Measurements from ENCODE around the gene LRRC28. TPM values are rescaled to one million over a fixed set of nuclear protein-coding genes. Genes with fewer than 3 reads are reported as not detected.
"Not testable (repeated sequence)": the region's sequence is repeated elsewhere in the genome, so short reads cannot be mapped to it uniquely, and the experiment has no call there.

LRRC28 gene
- 19.6 TPM for polyA plus RNA-seq (ENCODE audit: insufficient read length)

DNA sequence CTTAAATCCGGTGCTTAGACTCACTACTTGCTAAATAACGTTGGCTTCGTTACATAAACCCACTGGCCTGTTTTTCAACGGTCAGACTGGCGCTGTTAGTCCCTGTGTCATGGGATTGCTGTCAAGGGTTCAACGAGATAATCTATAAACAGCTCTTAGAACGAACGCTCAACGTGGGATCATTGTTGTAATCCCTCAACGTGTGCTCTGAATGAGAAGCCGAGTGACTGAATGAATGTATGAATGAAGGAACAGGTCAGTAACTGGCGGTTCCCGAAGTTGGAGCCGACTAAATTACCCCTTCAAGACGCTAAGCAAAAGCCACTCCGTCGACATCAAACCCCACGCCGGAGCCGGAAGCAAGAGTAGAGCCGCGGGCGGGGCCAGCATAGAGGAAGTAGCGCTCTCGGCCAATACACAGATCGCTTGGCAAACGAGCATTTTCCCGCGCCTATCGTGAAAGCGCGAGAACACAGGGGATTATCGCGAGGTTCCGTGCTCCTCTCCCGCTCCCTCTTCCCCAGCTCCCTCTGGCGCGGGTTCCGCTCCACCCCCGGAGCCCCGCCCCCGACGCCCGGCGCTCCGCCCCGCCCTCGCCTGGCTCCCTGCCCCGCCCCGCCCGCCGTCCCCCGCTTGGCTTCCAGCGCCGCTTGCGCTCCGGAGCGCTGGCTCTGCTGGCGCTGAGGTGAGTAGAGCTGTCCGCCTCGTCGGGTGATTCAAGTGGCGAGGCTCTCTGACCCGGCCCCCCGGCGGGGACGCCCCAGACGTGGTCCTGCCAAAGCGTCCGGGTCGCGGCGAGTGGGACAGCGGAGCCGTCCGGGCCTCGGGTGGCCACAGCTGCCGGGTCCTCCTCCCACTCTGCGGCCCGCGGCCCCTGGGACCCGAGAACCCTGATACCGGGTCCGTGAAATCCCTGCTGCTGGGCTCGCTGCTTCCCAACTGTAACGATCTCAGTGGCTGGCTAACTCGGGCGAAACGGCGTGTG, at the start of gene LRRC28:
LRRC28 (plus strand) TSS at position 625 of the 985 bp plus-strand sequence. CDS start 4,477 bp downstream, outside the sequence.
- DNase-seq: peak; percentile 99

DNA sequence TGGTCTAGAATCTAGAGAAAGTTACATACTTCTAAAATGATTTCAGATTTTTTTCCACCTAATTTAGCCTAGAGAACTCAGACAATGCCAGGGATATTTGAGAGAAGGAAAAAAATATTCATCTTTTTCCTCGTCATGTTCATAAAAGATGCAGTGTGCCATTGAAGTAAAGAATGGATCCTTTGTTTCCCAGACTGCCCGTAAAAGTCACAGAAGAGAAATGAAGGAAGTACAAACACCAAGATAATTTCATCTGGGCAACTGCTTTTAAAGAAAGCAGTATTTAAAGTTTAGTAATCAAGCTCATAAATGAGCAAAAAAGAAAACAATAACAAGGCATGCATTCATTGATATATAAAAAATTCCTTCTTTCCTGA, 49.1 kb upstream of the LRRC28 start:
- DNase-seq: no peak

DNA sequence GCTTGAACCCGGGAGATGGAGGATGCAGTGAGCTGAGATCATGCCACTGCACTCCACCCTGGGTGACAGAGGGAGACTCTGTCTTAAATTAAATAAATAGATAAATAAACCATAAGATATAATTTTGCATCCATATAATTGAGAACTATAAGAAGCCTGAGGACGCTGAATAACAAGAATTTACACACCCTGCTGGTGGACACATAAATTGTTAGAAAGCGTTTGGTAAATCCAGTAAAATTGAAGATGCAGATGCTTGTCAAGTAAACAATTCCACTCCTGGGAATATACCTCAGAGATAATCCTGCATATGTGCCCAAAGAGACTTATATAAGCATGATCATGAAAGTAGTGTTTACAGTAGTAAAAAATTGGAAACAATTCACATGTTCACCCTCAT, 43.6 kb upstream of the LRRC28 start:
- DNase-seq: no peak

DNA sequence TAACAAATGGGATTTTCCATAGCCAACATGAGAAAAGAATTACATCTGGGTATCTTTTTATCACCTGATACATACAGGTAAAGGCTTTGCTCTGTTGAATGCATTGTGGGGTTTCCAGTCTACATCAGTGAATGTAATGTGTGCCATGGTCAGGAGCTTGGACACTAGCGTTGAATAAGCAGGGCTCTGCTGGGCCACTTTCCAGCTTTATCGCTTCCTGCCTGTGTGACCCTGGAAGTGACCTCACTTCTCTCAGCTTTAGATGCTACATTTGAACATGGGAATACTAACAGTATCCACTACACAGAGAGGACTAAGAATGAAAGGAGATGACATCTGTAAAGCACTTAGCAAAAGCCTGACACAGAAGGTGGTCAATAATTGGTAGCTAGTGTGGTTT, 42.0 kb upstream of the LRRC28 start:
- DNase-seq: no peak

DNA sequence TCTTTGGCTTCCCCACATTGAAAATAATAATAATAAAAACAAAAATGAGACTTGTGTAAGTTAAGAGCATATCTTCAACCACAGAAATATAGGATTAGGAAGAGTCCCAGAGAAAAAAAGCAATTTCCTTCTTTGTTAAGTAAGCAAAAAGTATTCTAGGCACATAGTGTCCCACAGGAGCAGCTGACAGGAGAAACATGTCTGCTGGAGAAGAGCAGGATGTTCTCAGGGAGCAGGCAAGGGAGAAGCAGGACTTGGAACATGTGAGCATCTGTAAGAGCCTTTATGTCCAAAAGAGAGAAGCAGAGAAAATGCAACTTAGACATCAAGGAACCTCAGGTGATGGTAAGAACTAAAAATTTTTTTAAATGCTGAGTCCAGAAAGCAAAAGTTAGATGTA, 40.9 kb upstream of the LRRC28 start:
- no peak for DNase-seq

DNA sequence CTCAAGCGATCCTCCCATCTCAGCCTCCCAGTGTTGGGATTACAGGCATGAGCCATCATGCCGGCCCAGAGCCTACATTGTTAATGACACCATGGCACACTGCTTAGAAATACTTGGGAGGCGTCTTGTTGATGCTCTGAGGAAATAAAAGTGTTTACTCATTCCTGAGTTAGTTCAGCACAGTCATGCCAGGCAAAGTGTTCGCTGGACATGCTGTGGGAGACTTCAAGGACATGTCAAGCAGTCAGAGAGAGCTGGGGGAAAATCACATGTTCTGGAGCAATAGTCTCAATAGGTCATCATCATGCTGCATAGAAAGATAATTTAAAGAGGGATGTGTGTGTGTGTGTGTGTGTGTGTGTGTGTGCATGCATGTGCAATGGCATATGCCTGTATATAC, 39.4 kb upstream of the LRRC28 start:
- no peak for DNase-seq

DNA sequence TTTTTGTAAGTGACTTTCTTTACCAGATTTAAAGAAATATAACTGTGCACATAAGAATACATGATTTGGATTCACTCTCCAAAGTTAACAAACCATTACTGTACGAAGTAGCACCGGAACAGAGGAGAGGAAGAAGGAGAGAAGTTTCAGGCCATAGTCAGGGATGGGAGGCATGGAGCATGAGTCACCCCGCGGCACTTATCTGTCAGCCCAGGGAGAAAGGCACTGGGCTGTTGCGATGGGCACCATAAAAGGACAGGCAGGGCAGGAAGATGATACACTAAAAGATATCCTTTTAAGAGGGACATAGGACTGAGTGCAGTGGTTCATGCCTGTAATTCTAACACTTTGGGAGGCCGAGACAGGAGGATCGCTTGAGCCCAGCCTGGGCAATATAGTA, 38.9 kb upstream of the LRRC28 start:
- DNase-seq: no peak

DNA sequence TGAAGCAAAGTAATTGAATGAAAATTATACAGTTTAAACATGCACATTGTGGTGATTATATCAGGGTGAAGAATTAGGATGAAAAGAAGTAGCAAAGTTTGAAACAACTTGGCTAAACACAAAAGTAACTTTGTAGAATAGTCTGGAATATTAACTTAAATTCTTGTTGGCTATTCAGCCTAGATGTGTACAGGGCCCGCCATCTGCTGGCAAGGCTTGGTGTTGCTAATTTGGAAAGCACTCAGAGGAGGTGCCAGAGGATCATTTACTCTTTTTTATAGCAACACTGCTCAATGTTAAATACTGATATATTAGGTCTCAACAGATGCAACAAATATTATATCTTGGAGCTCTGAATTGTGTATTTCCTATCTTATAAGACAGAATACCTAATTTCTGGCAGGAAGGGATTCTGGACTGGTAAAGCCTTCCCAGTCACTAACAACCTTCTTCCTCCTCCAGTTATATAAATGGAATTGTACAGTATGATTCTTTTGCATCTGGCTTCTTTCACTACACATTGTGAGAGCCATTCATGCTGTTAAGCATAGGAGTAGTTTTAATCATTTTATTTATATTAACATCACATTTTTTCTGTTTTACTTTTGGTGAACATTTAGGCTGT, 38.0 kb upstream of the LRRC28 start:
- DNase-seq: peak; percentile 78

DNA sequence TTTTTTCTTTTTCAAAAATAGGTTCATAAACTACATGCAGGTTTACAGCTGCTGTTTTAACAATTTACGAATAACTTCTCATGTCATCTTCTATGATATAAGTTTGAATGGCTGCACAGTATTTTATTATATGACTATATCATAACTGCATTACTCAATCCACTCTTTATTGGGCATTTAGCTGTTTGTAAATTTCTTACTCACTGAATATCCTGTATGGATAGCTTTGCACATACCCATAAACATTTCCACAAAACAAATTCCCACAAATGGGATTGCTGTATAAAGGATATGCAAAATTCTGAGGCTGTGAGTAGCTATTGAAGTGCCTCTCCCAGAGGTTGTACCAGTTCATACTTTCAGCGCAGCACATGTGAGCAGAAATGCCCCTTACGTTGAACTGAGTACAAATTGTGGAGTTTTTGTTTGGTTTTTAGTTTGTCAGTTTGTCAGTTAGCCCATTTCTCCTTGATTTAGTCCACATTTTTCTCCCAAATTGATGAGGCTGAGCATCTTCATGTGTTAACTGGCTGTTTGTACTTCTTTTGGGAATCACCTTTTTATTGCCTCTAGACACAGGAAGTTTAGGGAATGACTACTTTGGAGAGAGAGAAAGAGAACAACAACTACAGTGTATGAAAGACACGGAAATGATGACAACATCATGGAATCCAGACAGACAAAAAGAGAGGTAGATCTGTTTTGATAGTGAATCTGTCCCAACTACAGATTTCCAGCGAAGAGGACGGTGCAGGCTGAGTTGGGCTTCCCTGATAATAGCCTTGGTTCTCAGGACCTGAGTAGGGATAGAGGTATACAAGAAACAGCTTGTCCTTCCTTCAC, 26.7 kb upstream of the LRRC28 start:
- DNase-seq: no peak

DNA sequence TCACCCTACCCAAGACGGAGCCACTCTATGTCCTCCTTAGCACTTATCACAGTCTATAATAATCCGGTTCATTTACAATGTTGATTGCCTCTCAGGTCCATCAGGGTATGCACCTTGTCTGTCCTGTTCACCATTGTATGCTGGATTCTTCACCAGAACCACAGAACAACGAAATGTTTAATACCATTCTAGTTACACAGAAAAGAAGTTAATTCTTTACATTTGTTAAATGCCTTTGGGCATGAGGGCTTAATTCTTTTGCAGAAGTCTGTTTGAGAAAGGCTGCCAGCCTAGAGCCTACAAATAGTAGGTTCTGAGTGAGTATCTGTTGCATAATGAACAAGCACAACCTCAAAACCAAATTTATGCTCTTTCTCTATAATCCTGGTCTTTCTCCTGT, 24.5 kb upstream of the LRRC28 start:
- DNase-seq: no peak

DNA sequence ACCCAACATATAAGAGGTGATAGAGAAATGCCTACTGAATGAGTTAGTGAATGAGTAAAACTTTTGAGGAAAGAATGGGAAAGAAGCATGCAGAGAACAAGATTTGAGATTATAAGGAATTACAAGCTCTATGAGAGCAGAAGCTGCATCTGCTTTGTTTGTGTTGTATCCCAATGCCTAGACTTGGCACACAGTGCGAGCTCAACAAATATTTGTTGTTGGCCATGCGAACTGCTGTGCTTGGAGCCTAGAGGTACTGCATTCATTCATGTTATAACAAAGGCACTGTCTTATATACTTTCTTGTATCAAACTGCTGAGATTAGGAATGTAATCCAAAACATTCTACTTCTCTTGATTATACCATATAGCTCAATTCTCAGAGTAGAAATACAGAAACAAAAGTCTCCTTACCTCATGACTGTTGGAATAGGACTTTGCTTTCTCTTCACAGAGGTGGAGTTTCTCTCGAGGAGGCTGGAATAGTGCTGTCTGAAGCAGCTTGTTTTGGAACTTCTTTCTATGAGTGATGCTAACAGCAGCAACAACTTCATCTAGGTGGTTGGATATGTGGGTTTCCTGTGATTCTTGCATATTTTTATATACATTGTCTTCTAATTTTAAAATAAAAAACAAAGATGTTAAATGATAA, 23.0 kb upstream of the LRRC28 start:
- DNase-seq: no peak

DNA sequence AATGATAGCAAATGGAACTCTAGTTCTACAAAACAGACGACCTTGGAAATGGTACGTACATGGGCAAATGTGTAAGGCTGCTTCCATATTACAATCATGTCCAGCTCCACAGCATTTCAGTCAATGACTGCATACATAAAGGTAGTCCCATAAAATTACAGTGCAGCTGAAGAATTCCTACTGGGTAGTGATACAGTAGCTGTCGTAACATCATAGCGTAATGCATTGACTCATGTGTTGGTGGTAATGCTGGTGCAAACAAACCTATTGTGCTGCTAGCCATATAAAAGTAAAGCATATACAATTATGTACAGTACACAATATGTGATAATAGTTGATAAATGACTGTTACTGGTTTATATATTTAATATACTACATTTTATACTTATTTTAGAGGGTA, 20.4 kb upstream of the LRRC28 start:
- DNase-seq: no peak

DNA sequence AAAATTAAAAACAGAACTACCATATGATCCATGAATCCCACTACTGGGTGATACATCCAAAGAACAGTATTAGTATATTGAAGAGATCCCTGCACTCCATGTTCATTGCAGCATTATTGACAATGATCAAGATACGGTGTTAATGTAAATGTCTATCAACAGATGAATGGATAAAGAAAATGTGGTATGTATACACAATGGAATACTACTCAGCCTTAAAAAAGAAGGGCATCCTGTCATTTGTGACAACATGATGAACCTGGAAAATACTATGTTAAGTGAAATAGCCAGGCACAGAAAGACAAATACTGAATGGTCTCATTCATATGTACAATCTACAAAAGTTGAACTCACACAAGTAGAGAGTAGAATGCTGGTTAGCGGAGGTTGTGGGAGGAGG, 18.5 kb upstream of the LRRC28 start:
- DNase-seq: no peak

DNA sequence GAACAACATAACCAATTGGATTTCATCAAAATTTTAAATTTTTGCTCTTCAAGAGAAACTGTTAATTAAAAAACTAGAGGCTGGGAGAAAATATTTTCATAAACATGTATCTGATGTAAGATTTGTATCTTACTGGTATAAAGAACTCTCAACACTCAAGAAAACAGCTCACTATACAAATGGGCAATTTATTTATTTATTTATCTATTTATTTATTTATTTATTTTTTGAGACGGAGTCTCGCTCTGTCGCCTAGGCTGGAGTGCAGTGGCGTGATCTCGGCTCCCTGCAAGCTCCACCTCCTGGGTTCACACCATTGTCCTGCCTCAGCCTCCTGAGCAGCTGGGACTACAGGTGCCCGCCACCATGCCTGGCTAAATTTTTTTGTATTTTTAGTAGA, 17.1 kb upstream of the LRRC28 start:
- DNase-seq: not testable (repeated sequence)

DNA sequence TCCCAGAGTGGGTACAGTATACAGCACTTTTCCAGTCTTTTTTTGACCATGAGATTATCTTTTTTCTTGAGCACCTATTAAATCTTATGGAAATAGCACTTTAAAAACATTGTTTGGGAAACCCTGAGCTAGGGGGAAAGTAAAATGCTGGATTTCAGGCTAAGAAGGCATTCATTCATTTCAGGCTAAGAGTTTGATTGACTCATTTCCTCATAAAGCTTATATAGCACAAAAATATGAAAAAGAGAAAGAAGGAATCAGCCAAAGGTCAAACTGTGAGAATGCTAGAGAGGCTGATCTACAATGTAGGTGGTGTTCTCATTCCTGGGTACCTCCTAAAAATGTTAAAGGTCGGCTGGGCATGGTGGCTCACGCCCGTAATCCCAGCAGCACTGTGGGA, 12.4 kb upstream of the LRRC28 start:
- DNase-seq: no peak

DNA sequence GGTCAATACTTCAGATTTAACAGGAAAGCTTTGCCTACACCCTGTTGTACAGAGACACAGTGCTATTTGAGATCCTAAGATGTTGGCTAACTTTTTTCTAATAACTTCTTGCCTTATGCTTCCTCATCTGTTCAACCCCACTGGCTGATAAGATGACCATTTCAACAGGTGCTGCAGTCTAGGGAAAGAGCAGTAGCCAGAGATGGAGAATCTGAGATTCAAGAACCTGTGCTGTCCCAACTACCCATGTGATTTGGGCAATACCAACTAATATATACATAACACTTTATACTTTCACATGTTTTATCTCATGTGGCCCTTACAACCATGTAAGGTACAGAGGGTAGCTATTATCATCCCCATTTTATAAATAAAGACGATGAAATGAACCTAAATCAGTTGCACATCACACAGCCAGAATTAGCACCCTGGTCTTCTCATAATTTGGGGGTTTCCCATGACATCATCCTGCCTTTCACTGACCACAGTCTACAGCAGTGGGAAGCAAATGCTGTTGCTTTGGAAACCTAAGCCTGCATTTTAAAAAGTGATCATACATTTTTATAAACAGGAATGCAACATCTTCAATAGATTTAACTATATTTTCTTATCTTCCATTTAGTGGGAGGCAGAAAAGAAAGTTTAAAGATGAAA, 11.6 kb upstream of the LRRC28 start:
- DNase-seq: no peak

DNA sequence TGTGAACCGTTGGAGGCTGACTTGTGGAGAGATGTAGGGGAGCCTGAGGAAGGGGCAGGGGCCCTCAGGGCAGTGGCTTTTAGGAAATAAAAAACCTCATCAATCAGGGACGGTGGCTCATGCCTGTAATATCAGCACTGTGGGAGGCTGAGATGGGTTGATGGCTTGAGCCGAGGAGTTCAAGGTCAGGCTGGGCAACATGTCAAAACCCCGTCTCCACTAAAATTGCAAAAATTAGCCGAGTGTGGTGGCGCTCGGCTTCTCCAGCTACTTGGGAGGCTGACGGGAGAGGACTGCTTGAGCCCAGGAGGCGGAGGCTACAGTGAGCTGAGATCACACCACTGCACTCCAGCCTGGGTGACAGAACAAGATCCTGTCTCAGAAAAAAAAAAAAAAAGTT, 9.5 kb upstream of the LRRC28 start:
- DNase-seq: no peak

DNA sequence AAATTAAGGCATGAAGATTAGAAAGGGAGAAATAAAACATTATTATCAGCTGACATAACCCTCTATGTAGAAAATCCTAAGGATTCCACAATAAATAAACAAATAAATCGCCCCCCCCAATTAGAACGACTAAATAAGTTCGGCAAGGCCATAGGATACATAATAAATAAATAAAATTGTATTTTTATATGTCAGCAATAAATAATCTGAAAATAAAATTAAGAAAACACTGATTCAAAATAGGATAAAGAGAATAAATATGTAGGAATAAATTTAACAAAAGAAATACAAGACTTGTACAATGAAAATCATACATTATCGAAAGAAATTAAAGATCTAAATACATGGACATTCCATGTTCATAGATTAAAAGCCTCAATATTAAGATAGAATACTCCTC, 7.0 kb upstream of the LRRC28 start:
- no peak for DNase-seq

DNA sequence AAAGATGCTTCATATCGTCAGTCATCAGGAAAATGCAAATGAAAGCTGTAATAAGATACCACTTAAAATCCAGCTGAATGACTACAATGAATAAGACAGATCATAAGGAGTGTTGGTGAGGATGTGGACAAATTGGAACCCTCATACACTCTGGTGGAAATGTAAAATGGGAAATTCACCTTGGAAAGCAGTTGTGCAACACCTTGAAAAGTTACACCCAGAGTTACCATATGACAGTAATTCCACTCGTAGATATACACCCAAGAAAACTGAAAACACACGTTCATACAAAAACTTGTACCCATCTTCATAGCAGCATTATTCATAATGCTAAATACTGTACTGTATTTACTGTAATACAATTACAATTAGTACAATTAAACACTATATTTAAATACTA, 4.2 kb upstream of the LRRC28 start:
- DNase-seq: no peak

DNA sequence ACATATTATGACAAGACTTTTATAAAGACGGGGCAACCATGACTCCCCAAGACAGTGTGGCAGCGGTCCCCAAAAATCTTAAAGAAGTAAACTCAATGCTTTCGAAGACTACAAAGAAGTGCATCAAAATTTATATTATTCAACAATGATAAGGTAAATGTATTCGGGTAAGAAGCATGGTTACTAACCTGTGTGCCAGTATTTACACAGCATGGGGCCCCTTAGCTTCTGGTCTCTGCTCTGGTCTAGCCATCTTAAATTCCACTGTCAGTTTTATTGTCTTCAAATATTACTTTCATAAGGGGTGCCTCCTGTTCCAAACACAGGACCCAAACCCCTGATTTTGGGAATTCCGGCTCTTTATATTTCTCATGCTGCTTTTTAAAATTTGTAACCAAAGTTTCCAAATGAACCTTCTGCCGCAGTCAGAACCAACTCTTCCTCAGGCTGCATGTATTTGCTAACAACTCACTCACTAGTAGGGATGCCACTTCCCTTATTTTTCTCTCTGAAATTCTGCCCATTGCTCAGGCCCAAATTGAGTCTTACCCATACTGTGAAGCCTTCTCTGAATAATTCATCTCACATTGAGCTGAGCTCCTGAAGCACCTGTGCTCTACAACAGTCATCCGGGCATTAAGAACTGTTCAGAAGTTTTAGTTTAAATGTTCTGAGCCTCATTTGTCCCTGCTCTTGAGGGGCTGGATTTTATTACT, 3.1 kb upstream of the LRRC28 start:
- no peak for DNase-seq

DNA sequence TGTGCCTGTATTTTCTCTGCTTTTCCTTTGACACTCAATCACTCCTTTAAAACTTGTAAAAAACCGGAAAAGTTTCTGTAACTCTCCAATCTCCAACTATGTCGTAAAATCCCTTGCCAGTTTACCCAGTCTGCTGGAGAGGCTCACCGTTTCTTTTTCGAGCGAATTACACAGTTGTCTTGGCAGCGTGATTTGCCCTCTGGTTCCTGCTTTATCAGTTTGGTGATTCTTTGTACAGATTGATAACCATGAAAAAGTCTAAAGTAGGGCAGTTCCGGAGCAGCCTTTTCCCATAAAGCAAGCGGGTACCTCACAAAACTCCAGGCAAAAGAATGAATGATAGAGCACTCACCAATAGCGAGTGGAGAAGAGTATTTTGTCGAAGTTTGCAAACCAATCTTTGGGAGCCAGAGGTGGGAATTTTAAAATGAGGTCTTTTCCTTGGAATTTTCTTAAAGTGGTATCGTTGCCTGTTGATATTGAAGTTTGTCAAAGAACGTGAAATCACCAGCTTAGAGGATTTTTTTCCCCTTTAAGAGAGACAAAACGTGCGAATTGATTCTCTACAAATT, 1.9 kb upstream of the LRRC28 start, which contains the start of gene TTC23:
TTC23 (minus strand) TSS at position 312 of the 572 bp plus-strand sequence. CDS start 20,869 bp downstream, outside the sequence.
- DNase-seq: peak; percentile 88

Measured in hindlimb muscle (tissue), 1 donor.